Measurements from ENCODE around the gene PRKCZ.

Gene PRKCZ

GRCh38 chr1:2174348-2175054, 124.3 kb downstream of the PRKCZ start:
- Histone ChIP-seq H3K27ac (ENCODE audit: low read length) (no peak overlapping the region), H3K4me1 (ENCODE audit: control insufficient read depth, insufficient read depth, low read length) (peaks cover 5% of the 10 kb centered on the region), H3K27me3 (ENCODE audit: control insufficient read depth in 1 of 2, insufficient read depth in 2 of 2, low read length in 2 of 2) (no peaks in the 10 kb centered on the region), H3K4me3 (ENCODE audit: low read length in 2 of 2) (peak overlapping the region; percentile 68 to 77), H3K9ac (ENCODE audit: low read length in 2 of 2) (peak overlapping the region; percentile 72 to 79), H3K9me3 (ENCODE audit: control insufficient read depth in 2 of 2, low read length in 2 of 2) (no peaks in the 10 kb centered on the region), H3K36me3 (ENCODE audit: control insufficient read depth in 2 of 2, insufficient read depth in 2 of 2, low read length in 2 of 2) (no peaks in the 10 kb centered on the region)

- Histone ChIP-seq H3K4me1 (ENCODE audit: control insufficient read depth, insufficient read depth, low read length) (peaks cover 5% of the 10 kb centered on the region), H3K9me3 (ENCODE audit: control insufficient read depth in 2 of 2, low read length in 2 of 2) (no peaks in the 10 kb centered on the region), H3K9ac (ENCODE audit: low read length in 2 of 2) (peak overlapping the region; percentile 72 to 79), H3K4me3 (ENCODE audit: low read length in 2 of 2) (peak overlapping the region; percentile 68 to 77), H3K27me3 (ENCODE audit: control insufficient read depth in 1 of 2, insufficient read depth in 2 of 2, low read length in 2 of 2) (no peaks in the 10 kb centered on the region), H3K27ac (ENCODE audit: low read length) (no peak overlapping the region), H3K36me3 (ENCODE audit: control insufficient read depth in 2 of 2, insufficient read depth in 2 of 2, low read length in 2 of 2) (no peaks in the 10 kb centered on the region)
Observed at GRCh38 chr1:2175055-2175414, 124.8 kb downstream of the PRKCZ start.

- peaks cover 5% of the 10 kb centered on the region for H3K4me1 ChIP-seq (ENCODE audit: control insufficient read depth, insufficient read depth, low read length)
- H3K4me3 ChIP-seq (ENCODE audit: low read length in 2 of 2) = peak overlapping the region in 1 of 2 donors; percentile 15
- H3K36me3 ChIP-seq (ENCODE audit: control insufficient read depth in 2 of 2, insufficient read depth in 2 of 2, low read length in 2 of 2) = peaks cover 0 to 3% of the 10 kb centered on the region in 2 donors
- H3K27ac ChIP-seq (ENCODE audit: low read length) = no peak overlapping the region
- no peak overlapping the region for H3K9ac ChIP-seq (ENCODE audit: low read length in 2 of 2)
- H3K9me3 ChIP-seq (ENCODE audit: control insufficient read depth in 2 of 2, low read length in 2 of 2) = no peaks in the 10 kb centered on the region
- H3K27me3 ChIP-seq (ENCODE audit: control insufficient read depth in 1 of 2, insufficient read depth in 2 of 2, low read length in 2 of 2) = no peaks in the 10 kb centered on the region
Observed at GRCh38 chr1:2175681-2176454, 125.7 kb downstream of the PRKCZ start.

DNA sequence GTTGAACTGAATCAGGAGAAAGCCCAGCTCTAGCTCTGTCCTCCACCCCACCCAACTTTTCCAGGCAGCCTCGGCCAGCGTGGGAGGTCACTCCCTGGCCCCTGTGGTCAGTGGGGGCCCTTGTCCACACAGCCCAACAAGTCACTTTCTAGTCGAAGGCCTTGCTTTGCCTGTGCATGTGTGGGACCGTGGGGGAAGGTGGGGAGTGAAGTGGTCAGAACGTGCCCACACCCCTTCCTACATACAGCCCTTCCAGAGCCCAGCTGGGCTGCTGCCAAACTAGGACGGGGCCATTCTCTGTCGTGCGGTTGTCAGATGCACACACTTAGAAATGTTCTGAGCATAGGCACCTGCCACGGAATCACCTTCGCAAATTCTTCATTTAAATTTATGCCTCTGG, 126.4 kb downstream of the PRKCZ start:
- Histone ChIP-seq H3K27ac (ENCODE audit: low read length) (no peak overlapping the region), H3K27me3 (ENCODE audit: control insufficient read depth in 1 of 2, insufficient read depth in 2 of 2, low read length in 2 of 2) (no peaks in the 10 kb centered on the region), H3K9ac (ENCODE audit: low read length in 2 of 2) (no peak overlapping the region), H3K9me3 (ENCODE audit: control insufficient read depth in 2 of 2, low read length in 2 of 2) (no peaks in the 10 kb centered on the region), H3K36me3 (ENCODE audit: control insufficient read depth in 2 of 2, insufficient read depth in 2 of 2, low read length in 2 of 2) (peaks cover 0 to 3% of the 10 kb centered on the region in 2 donors), H3K4me3 (ENCODE audit: low read length in 2 of 2) (no peak overlapping the region), H3K4me1 (ENCODE audit: control insufficient read depth, insufficient read depth, low read length) (peaks cover 5% of the 10 kb centered on the region)

DNA sequence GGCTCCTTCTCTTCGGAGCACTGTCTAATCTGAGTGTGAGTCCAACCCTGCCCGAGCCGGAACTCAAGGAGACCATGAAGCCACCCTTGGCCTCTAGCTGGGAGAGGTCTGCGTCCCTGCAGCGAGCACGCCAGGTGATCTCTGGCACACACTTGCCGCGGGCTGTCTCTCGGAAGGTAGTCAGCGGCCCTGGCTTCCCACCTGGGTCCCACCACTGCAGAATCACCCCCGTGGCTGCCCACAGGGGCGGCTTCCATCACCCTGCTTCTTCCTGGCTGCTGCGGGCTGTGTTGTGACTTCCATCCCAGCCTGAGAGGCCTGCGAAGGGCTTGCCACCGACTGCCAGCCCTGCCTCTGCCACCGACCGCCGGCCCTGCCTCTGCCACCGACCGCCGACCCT, 127.3 kb downstream of the PRKCZ start:
- no peak overlapping the region for H3K27ac ChIP-seq (ENCODE audit: low read length)
- no peak overlapping the region for H3K4me3 ChIP-seq (ENCODE audit: low read length in 2 of 2)
- no peaks in the 10 kb centered on the region for H3K9me3 ChIP-seq (ENCODE audit: control insufficient read depth in 2 of 2, low read length in 2 of 2)
- H3K27me3 ChIP-seq (ENCODE audit: control insufficient read depth in 1 of 2, insufficient read depth in 2 of 2, low read length in 2 of 2) = no peaks in the 10 kb centered on the region
- peaks cover 5% of the 10 kb centered on the region for H3K4me1 ChIP-seq (ENCODE audit: control insufficient read depth, insufficient read depth, low read length)
- H3K36me3 ChIP-seq (ENCODE audit: control insufficient read depth in 2 of 2, insufficient read depth in 2 of 2, low read length in 2 of 2) = peaks cover 0 to 3% of the 10 kb centered on the region in 2 donors
- H3K9ac ChIP-seq (ENCODE audit: low read length in 2 of 2) = no peak overlapping the region

GRCh38 chr1:2177946-2178538, 127.8 kb downstream of the PRKCZ start:
- H3K36me3 ChIP-seq (ENCODE audit: control insufficient read depth in 2 of 2, insufficient read depth in 2 of 2, low read length in 2 of 2) = peaks cover 0 to 3% of the 10 kb centered on the region in 2 donors
- peaks cover 5% of the 10 kb centered on the region for H3K4me1 ChIP-seq (ENCODE audit: control insufficient read depth, insufficient read depth, low read length)
- H3K9me3 ChIP-seq (ENCODE audit: control insufficient read depth in 2 of 2, low read length in 2 of 2) = no peaks in the 10 kb centered on the region
- H3K4me3 ChIP-seq (ENCODE audit: low read length in 2 of 2) = no peak overlapping the region
- no peaks in the 10 kb centered on the region for H3K27me3 ChIP-seq (ENCODE audit: control insufficient read depth in 1 of 2, insufficient read depth in 2 of 2, low read length in 2 of 2)
- no peak overlapping the region for H3K9ac ChIP-seq (ENCODE audit: low read length in 2 of 2)
- no peak overlapping the region for H3K27ac ChIP-seq (ENCODE audit: low read length)

DNA sequence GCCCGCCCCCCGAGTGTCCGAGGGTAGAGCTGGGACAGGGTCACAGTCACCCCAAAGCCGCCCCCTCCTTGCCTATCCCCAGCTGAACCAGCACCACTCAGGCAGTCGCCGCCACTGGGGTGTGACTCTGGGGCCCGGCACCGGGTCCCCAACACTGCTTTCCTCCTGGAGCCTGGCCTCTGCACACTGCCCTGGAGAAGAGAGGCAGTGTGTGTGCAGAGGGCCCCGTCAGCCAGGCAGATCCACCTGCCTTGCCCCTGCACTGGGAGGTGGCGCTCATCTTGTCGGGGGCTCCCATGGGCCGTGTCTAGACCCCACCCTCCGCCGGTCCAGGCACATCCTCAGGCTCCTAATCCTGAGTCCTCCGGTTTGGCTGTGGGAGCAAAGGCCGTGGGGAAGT, 128.7 kb downstream of the PRKCZ start:
- H3K4me3 ChIP-seq (ENCODE audit: low read length in 2 of 2) = no peak overlapping the region
- peaks cover 5% of the 10 kb centered on the region for H3K4me1 ChIP-seq (ENCODE audit: control insufficient read depth, insufficient read depth, low read length)
- H3K9ac ChIP-seq (ENCODE audit: low read length in 2 of 2) = no peak overlapping the region
- no peak overlapping the region for H3K27ac ChIP-seq (ENCODE audit: low read length)
- no peaks in the 10 kb centered on the region for H3K9me3 ChIP-seq (ENCODE audit: control insufficient read depth in 2 of 2, low read length in 2 of 2)
- H3K36me3 ChIP-seq (ENCODE audit: control insufficient read depth in 2 of 2, insufficient read depth in 2 of 2, low read length in 2 of 2) = peaks cover 3% of the 10 kb centered on the region in 2 donors
- no peaks in the 10 kb centered on the region for H3K27me3 ChIP-seq (ENCODE audit: control insufficient read depth in 1 of 2, insufficient read depth in 2 of 2, low read length in 2 of 2)

GRCh38 chr1:2179283-2180013, 129.2 kb downstream of the PRKCZ start:
- H3K36me3 ChIP-seq (ENCODE audit: control insufficient read depth in 2 of 2, insufficient read depth in 2 of 2, low read length in 2 of 2) = peaks cover 3 to 5% of the 10 kb centered on the region in 2 donors
- H3K27ac ChIP-seq (ENCODE audit: low read length) = no peak overlapping the region

DNA sequence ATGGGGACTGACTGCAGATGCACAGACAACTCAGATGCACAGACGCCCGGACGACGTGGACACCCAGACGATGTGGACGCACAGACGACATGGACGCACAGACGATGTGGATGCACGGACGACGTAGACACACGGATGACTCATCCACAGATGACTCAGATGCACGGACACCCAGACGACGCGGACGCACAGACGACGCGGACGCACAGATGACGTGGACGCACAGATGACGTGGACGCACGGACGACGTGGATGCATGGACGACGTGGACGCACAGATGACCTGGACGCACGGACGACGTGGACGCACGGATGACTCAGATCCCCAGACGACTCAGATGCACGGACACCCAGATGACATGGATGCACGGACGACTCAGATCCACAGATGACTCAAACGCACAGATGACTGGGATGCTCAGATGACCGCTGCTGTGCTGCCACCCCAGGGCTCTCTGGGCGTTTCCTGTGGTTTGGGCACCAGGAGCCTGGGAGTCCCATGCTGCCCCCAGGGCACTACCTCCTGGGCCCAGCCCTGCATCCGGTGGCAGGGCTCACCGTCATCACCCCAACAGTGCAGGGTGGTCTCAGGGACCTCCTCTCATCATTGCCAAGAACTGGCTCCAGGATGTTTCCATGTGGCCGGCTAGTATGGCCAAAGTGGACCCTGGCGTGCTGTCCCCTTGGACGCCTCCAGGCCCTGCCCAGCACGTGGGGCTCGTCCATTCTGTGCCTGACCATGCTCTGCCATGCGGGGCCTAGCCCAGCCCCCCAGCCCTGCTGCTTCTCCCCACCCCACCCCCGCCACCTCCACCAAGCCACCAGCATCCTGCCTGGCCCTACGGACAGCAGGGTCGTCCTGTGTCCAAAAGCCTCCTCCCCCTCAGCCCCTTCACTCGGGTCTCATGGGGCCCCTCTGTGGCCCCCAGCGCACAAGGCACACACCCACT, 130.4 kb downstream of the PRKCZ start:
- no peak overlapping the region for H3K9ac ChIP-seq (ENCODE audit: low read length in 2 of 2)
- no peak overlapping the region for H3K27ac ChIP-seq (ENCODE audit: low read length)
- H3K27me3 ChIP-seq (ENCODE audit: control insufficient read depth in 1 of 2, insufficient read depth in 2 of 2, low read length in 2 of 2) = no peaks in the 10 kb centered on the region
- H3K4me1 ChIP-seq (ENCODE audit: control insufficient read depth, insufficient read depth, low read length) = no peaks in the 10 kb centered on the region
- no peak overlapping the region for H3K4me3 ChIP-seq (ENCODE audit: low read length in 2 of 2)
- peaks cover 3 to 7% of the 10 kb centered on the region in 2 donors for H3K36me3 ChIP-seq (ENCODE audit: control insufficient read depth in 2 of 2, insufficient read depth in 2 of 2, low read length in 2 of 2)
- H3K9me3 ChIP-seq (ENCODE audit: control insufficient read depth in 2 of 2, low read length in 2 of 2) = no peaks in the 10 kb centered on the region

More at GRCh38 chr1:2179283-2180013, 129.2 kb downstream of the PRKCZ start:
- Histone ChIP-seq H3K4me3 (ENCODE audit: low read length in 2 of 2) (no peak overlapping the region), H3K27me3 (ENCODE audit: control insufficient read depth in 1 of 2, insufficient read depth in 2 of 2, low read length in 2 of 2) (no peaks in the 10 kb centered on the region), H3K9ac (ENCODE audit: low read length in 2 of 2) (no peak overlapping the region), H3K9me3 (ENCODE audit: control insufficient read depth in 2 of 2, low read length in 2 of 2) (no peaks in the 10 kb centered on the region), H3K4me1 (ENCODE audit: control insufficient read depth, insufficient read depth, low read length) (no peaks in the 10 kb centered on the region)

DNA sequence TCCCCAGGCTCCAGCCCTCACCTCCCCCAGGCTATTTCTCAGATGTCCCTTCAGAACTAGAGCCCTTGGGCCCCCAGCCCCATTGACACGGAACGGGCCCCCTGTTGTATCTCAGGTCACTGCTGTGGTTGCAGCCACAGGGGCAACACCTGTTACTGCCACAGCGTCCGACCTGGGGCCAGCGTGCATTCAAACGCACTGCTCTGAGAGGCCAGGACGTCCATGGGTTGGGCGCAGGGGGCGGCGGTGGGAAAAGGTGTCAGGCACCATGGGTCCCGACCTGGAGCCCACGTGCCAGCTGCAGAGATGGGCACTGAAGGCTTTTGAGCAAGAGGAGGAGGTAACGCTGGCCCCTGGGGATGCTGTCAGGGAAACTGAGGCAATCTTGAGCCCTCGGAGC, 131.1 kb downstream of the PRKCZ start:
- no peaks in the 10 kb centered on the region for H3K4me1 ChIP-seq (ENCODE audit: control insufficient read depth, insufficient read depth, low read length)
- no peaks in the 10 kb centered on the region for H3K27me3 ChIP-seq (ENCODE audit: control insufficient read depth in 1 of 2, insufficient read depth in 2 of 2, low read length in 2 of 2)
- no peak overlapping the region for H3K27ac ChIP-seq (ENCODE audit: low read length)
- H3K9me3 ChIP-seq (ENCODE audit: control insufficient read depth in 2 of 2, low read length in 2 of 2) = no peaks in the 10 kb centered on the region
- no peak overlapping the region for H3K4me3 ChIP-seq (ENCODE audit: low read length in 2 of 2)
- H3K9ac ChIP-seq (ENCODE audit: low read length in 2 of 2) = no peak overlapping the region
- peaks cover 3 to 7% of the 10 kb centered on the region in 2 donors for H3K36me3 ChIP-seq (ENCODE audit: control insufficient read depth in 2 of 2, insufficient read depth in 2 of 2, low read length in 2 of 2)
